Muscle of leg (tissue), 11 donors: Measurements from ENCODE around the gene FH. TPM values are rescaled to one million over a fixed set of nuclear protein-coding genes. Genes with fewer than 3 reads are reported as not detected.

Experiments
- DNase-seq: peaks from one replicate; pipeline ENCODE4 v3.0.0; 2013
- H3K27ac ChIP-seq: one replicate; pipeline ENCODE4 v1.5.1; 2013; ENCODE audit warnings: mild to moderate bottlenecking, low read length, control low read depth
- H3K27me3 ChIP-seq: one replicate; pipeline ENCODE4 v1.6.1; 2013; ENCODE audit warnings: low read length; ENCODE audit not compliant: control insufficient read depth, insufficient read depth
- H3K36me3 ChIP-seq: one replicate; pipeline ENCODE4 v1.6.1; 2013; ENCODE audit warnings: low read length; ENCODE audit not compliant: control insufficient read depth, insufficient read depth
- H3K4me1 ChIP-seq: one replicate; pipeline ENCODE4 v1.6.1; 2013; ENCODE audit warnings: low read length; ENCODE audit not compliant: control insufficient read depth, insufficient read depth
- H3K4me3 ChIP-seq: one replicate; pipeline ENCODE4 v1.5.1; 2013; ENCODE audit warnings: low read length, control low read depth
- H3K9me3 ChIP-seq: replicated peaks from 2 replicates; pipeline ENCODE4 v1.6.1; 2013; ENCODE audit warnings: low read depth, low read length; ENCODE audit not compliant: control insufficient read depth
- WGBS: methylation state at CpG from one replicate; pipeline ENCODE4 v1.1.5; 2013; ENCODE audit warnings: missing lambda C conversion rate; ENCODE audit not compliant: insufficient coverage; 5-methylcytosine and 5-hydroxymethylcytosine counted together
- polyA plus RNA-seq, 8 donors: library from polyadenylated mRNA; unstranded; fragments of 120-200 nt; gene quantifications; one replicate each; pipeline versions ENCODE4 v1.2.1 to v1.2.3, GENCODE V29; 2013; ENCODE audit warnings: inconsistent platforms in 1 of 8, low replicate concordance in 1 of 8; ENCODE audit not compliant: insufficient read length in 8 of 8, insufficient read depth in 1 of 8
- total RNA-seq: library from RNA; stranded (reverse); fragments of 120-200 nt; gene quantifications from one replicate; pipeline ENCODE4 v1.2.4, GENCODE V29; 2013

FH gene
- total and polyA plus RNA-seq, 9 donors, result 53.8 to 72.1 (median 64.4) TPM

DNA sequence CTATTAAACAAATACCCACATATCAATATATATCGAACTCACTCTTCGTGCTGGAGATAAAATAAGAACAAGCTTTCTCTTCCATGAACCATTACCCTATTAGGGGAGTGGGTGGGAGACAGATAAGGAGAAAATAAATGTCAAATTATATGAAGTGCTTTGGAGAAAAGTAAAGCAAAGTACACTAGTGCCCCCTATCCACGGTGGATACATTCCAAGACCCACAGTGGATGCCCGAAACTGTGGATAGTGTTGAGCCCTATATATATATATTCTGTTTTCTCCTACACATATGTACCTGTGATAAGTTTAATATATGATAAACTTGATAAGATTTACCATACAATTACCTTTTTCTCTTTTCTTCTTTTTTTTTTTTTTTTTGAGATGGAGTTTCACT lies 54.6 kb downstream of the FH start:
- H3K4me1 ChIP-seq, result no peaks in the 10 kb centered on the region
- WGBS, result no CpG with 5 or more reads among the region's 4 CpGs
- no peaks in the 10 kb centered on the region for H3K9me3 ChIP-seq
- H3K27me3 ChIP-seq, result no peaks in the 10 kb centered on the region
- H3K4me3 ChIP-seq, result no peak overlapping the region
- no peak overlapping the region for H3K27ac ChIP-seq
- no peaks in the 10 kb centered on the region for H3K36me3 ChIP-seq
- no peak for DNase-seq

DNA sequence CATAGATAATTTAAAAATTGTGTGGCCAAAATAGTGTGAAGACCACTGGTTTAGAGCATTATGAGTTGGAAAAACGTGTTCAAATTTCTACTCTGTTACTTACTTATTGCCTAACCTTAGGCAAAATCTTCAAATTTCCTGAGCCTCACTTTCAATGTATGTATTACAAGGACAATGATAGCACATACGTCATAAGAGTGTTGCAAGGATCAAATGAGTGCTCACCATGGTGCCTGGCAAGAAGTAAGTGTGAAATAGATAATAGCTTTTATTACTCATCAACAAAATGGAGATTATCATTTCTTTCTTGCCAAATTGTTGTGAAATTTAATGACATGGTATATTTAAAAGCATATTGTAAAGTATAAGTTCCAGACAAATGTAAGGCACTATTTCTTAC lies 57.2 kb downstream of the FH start:
- no CpG with 5 or more reads among the region's 2 CpGs for WGBS
- DNase-seq, result no peak
- H3K36me3 ChIP-seq, result no peaks in the 10 kb centered on the region
- no peaks in the 10 kb centered on the region for H3K9me3 ChIP-seq
- H3K27ac ChIP-seq, result no peak overlapping the region
- no peak overlapping the region for H3K4me3 ChIP-seq
- no peaks in the 10 kb centered on the region for H3K27me3 ChIP-seq
- H3K4me1 ChIP-seq, result no peaks in the 10 kb centered on the region

DNA sequence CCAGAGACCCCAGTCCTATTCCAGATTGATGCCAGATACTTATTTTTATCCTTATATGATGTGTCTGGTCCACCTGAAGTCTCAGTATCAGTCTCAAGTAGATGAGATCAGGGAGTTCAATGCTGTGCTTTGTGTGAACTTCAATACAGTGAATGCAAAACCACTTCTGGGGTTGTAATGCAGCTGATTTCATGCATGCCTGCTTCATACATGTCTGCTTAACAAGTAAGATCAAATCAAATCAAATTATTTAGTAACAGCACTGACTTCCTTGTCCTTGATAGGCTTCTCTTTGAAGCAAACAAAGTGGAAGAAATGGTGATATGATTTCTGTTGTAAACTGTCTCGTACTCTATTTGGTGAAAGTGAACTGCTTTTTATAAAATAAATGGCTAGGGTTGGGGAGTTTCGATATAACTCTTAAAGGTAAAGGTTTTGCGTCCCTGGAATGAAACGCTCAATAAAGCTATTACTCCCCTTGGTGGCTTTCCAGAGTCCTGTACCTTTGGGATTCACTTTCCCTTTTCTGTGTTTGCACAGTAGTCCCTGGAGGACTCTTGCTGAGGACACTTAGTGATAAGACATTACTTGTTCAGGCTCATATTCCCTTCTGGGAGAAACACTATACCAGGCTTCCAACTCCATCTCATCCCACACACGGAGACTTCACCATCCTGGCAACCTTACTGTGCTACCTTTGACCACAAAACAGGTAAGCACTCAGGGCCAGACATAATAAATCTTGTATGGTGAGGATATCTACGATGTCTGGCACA lies 59.3 kb downstream of the FH start:
- Histone ChIP-seq H3K36me3 (no peaks in the 10 kb centered on the region), H3K27me3 (no peaks in the 10 kb centered on the region), H3K9me3 (no peaks in the 10 kb centered on the region), H3K4me3 (no peak overlapping the region), H3K4me1 (no peaks in the 10 kb centered on the region), H3K27ac (no peak overlapping the region)
- no CpG with 5 or more reads among the region's 6 CpGs for WGBS
- DNase-seq, result no peak

DNA sequence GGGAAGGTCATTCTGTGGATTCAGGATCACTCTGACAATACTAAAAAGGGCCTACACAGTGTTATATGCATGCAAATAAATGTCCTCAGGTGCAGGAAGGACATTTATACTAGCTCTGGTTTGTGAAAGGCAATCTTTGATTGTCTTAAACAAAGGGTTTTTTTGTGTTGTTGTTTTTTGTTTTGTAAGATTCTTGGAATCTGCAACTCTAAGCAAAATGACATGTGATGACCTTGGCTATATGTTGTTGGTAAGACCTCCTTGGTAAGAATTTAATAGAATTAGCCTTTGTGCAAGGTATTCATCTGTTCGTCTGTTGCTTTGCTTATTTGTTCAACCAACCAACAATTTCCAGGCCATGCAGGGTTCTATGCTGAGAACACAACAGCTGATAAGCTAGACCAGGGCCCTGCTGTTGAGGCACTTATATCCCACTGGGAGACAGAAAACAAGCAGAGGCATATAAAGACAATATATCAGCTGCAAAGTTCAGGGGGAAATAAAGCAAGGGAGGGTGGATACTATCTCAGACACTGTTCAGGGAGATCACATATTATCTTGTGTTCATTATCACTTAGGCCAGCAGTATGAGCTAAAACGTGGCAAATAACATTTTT lies 60.3 kb downstream of the FH start:
- 50% methylated on average over 1 of the region's 2 CpGs for WGBS
- Histone ChIP-seq H3K4me3 (no peak overlapping the region), H3K27me3 (no peaks in the 10 kb centered on the region), H3K4me1 (no peaks in the 10 kb centered on the region), H3K9me3 (no peaks in the 10 kb centered on the region), H3K36me3 (no peaks in the 10 kb centered on the region), H3K27ac (no peak overlapping the region)
- no peak for DNase-seq

DNA sequence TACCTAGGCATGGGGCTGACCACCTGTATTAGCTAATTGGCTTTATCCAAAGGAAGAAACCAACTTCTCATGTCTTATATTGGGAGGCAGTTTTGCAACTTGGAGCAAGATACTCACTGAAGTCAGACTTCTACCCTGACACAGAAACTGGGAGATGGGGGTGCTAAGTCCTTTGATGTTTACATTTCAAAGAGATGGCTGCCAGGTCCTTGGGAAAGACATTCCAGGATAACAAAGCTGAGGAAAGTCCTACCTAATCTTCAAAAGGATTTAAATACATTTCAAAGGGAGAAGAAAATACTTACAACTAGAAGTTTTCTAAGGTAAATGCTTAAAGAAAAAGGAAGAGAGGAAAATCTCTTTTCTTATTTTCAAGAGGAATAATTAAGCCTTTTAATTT lies 62.1 kb downstream of the FH start:
- DNase-seq, result no peak
- Histone ChIP-seq H3K27ac (no peak overlapping the region), H3K27me3 (no peaks in the 10 kb centered on the region), H3K9me3 (no peaks in the 10 kb centered on the region), H3K36me3 (no peaks in the 10 kb centered on the region), H3K4me1 (no peaks in the 10 kb centered on the region), H3K4me3 (no peak overlapping the region)

DNA sequence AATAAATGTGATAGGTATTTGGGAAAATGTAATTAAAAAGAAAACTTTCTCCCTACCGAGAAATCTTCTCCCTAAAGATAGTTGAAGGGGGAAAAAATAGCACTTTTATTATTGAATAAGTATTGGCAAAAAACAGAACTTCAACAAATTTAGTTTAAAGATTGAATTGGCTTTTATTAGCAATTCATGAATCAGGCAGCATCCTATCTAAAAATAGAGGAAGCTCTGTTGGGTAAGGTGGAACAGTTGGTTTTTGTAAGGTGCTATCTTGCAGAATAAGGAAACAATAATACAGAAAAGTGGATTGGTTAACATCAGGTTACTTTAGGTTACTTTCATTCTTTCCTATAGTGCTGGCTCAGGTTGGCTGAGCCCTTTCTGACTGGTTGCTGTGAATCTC lies 62.8 kb downstream of the FH start:
- WGBS, result no CpG with 5 or more reads among the region's 1 CpG
- H3K36me3 ChIP-seq, result no peaks in the 10 kb centered on the region
- H3K4me3 ChIP-seq, result no peak overlapping the region
- DNase-seq, result no peak
- H3K27me3 ChIP-seq, result no peaks in the 10 kb centered on the region
- H3K27ac ChIP-seq, result no peak overlapping the region
- H3K9me3 ChIP-seq, result no peaks in the 10 kb centered on the region
- no peaks in the 10 kb centered on the region for H3K4me1 ChIP-seq

DNA sequence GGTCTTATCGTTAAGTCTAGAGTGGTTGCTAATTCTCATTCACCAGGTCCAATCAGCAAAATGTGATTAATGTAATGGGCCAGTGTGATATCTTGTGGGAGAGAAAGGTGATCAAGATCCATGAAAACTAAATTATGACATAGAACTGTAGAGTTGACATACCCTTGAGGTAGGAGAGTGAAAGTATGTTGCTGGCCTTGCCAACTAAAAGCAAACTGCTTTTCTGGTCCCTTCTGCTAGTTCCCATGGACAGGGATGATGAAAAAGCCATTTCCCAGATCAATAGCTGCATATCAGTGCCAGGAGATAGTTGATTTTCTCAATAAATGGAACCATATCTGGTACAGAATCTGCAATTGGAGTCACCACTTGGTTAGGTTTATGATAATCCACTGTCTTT lies 65.8 kb downstream of the FH start:
- no peaks in the 10 kb centered on the region for H3K4me1 ChIP-seq
- no CpG with 5 or more reads among the region's 1 CpG for WGBS
- no peak for DNase-seq
- H3K36me3 ChIP-seq, result no peaks in the 10 kb centered on the region
- no peak overlapping the region for H3K4me3 ChIP-seq
- H3K9me3 ChIP-seq, result no peaks in the 10 kb centered on the region
- H3K27me3 ChIP-seq, result no peaks in the 10 kb centered on the region
- H3K27ac ChIP-seq, result no peak overlapping the region

DNA sequence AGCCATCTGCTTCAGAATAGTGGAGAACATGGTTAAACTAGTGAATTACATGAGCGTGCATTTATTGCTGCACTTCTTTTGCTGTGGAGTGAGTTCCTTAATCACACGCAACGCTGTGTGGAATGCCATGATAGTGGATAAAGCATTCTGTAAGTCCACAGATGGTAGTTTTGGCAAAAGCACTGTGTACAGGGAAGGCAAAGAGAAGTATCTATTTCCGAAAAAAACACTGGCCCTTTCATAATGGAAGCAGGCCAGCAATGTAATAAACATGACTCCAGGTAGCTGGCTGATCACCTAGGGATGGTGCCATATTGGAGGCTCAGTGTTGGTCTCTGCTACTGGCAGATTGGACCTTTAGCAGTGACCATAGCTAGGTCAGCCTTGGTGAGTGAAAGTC lies 67.6 kb downstream of the FH start:
- Histone ChIP-seq H3K36me3 (no peaks in the 10 kb centered on the region), H3K27me3 (no peaks in the 10 kb centered on the region), H3K4me1 (peaks cover 3% of the 10 kb centered on the region), H3K27ac (no peak overlapping the region), H3K4me3 (no peak overlapping the region), H3K9me3 (no peaks in the 10 kb centered on the region)
- WGBS, result 100% methylated on average over 3 of the region's 4 CpGs
- DNase-seq, result no peak

Other genes with a start within 250 kb of the FH start
- 0.13 TPM for gene RGS7, start 162.6 kb downstream of the FH start, total RNA-seq
- gene RGS7, start 162.6 kb downstream of the FH start, polyA plus RNA-seq, result under 1 TPM in 3 of 8 donors, not detected in 5; 0.05 to 0.25 (median 0.07) TPM
- gene KMO, start 12.6 kb upstream of the FH start, total RNA-seq, result 0.27 TPM
- under 1 TPM; 0.11 to 0.53 (median 0.20) TPM for gene KMO, start 12.6 kb upstream of the FH start, polyA plus RNA-seq
- gene CHML, start 120.6 kb upstream of the FH start, total RNA-seq, result 11.8 TPM
- 10 to 100 TPM in 7 of 8 donors, 1 to 10 TPM in 1; 6.5 to 16.7 (median 11.7) TPM for gene CHML, start 120.6 kb upstream of the FH start, polyA plus RNA-seq
- 13.6 TPM for gene OPN3, start 120.6 kb upstream of the FH start, total RNA-seq
- 10 to 100 TPM; 14.0 to 27.9 (median 20.0) TPM for gene OPN3, start 120.6 kb upstream of the FH start, polyA plus RNA-seq
- gene WDR64, start 132.5 kb upstream of the FH start, total RNA-seq, result 0.04 TPM
- under 1 TPM in 6 of 8 donors, not detected in 2; 0.06 to 0.30 (median 0.16) TPM for gene WDR64, start 132.5 kb upstream of the FH start, polyA plus RNA-seq